ENCODE measurements around the gene HMG20A.

DNA sequence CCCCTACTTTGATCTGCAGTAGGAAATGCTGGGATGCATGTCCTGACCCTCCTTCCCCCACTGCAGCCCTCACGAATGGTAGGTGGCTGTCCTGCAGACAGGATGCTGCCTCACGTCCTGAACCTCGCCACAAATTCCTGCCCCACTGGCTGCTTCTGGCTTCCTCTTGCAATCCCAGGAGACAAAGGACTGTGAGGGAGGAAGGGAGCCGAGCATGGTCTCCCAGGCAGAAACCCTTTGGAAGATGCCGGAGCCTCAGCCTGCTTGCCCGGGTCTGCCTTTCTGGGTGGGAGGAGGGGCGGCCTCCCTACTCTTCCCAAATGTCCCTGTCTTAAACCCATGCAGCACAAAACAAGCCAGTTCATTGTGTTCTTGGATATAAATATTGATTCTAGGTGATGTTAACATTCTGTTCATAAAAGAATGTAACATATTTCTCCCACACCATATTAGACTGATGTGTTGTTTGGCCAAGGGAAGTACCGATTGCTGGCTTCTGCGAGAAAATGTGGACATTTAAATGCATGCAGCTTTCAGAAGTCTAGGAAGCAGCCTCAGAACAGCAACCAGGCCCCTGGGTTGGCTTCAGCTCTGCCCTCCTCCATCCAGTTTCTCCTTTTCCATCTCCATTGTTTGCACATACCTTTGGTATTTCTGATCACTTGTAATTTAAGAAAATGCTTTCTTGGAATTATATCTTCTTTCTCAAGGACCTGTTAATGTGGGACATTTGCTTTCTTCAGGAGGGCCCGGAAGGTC lies 75.3 kb downstream of the HMG20A start:
- no peak for TF ChIP-seq CTCF (IDR thresholded peaks at IDR 0.05)
- TF ChIP-seq POLR2AphosphoS5 (IDR thresholded peaks at IDR 0.05) = no peak
- no peak for TF ChIP-seq POLR2A (IDR thresholded peaks at IDR 0.05)
